PFSK-1 (cell line): ENCODE results near the gene MST1R.

Experiments used
- FOXP2 ChIP-seq: optimal IDR thresholded peaks from 2 replicates; pipeline ENCODE3; 2011; ENCODE audit warnings: borderline replicate concordance, control low read depth, inconsistent platforms; ENCODE audit not compliant: insufficient read depth; ENCODE audit errors: extremely low read length, extremely low read depth
- POLR2AphosphoS5 ChIP-seq: IDR thresholded peaks from 2 replicates; pipeline ENCODE4 v1.6.1; 2012; ENCODE audit warnings: low read depth, mild to moderate bottlenecking, control low read depth, low read length, moderate library complexity
- REST ChIP-seq, 2 experiments: IDR thresholded peaks; 2 replicates each; pipeline versions ENCODE4 v1.6.1 to v1.8.0; 2011 to 2012; ENCODE audit warnings: low read depth in 2 of 2, low read length in 2 of 2, control low read depth in 1 of 2, inconsistent platforms in 1 of 2, mild to moderate bottlenecking in 1 of 2, moderate library complexity in 1 of 2; ENCODE audit not compliant: insufficient read depth in 1 of 2
- SIN3A ChIP-seq: IDR thresholded peaks from 2 replicates; pipeline ENCODE4 v1.6.1; 2012; ENCODE audit warnings: mild to moderate bottlenecking, low read length, moderate library complexity, borderline replicate concordance; ENCODE audit not compliant: insufficient read depth
- TAF1 ChIP-seq: IDR thresholded peaks from 2 replicates; pipeline ENCODE4 v1.6.1; 2012; ENCODE audit warnings: low read length, control low read depth, borderline replicate concordance; ENCODE audit not compliant: insufficient read depth

MST1R gene

GRCh38 chr3:49873623-49874022 is 30.1 kb downstream of the MST1R start:
- TF ChIP-seq POLR2AphosphoS5 (no peak), SIN3A (no peak), FOXP2 (no peak), TAF1 (no peak), REST (IDR thresholded peaks at IDR 0.05; ENCODE audit: insufficient read depth in 1 of 2, low read depth in 2 of 2, low read length in 2 of 2) (no peak)

GRCh38 chr3:49872801-49873281 is 30.8 kb downstream of the MST1R start:
- TF ChIP-seq TAF1, result no peak
- TF ChIP-seq POLR2AphosphoS5, result no peak
- TF ChIP-seq REST (IDR thresholded peaks at IDR 0.05; ENCODE audit: insufficient read depth in 1 of 2, low read depth in 2 of 2, low read length in 2 of 2), result no peak
- TF ChIP-seq FOXP2, result no peak
- TF ChIP-seq SIN3A, result no peak

GRCh38 chr3:49871531-49872153 is 32.0 kb downstream of the MST1R start:
- TF ChIP-seq REST (IDR thresholded peaks at IDR 0.05; ENCODE audit: insufficient read depth in 1 of 2, low read depth in 2 of 2, low read length in 2 of 2) (no peak), TAF1 (no peak)

- TF ChIP-seq TAF1 (no peak), SIN3A (no peak), REST (IDR thresholded peaks at IDR 0.05; ENCODE audit: insufficient read depth in 1 of 2, low read depth in 2 of 2, low read length in 2 of 2) (no peak; a peak in 1 of 4 replicates), POLR2AphosphoS5 (no peak), FOXP2 (no peak)
Observed at GRCh38 chr3:49869525-49870126, 34.0 kb downstream of the MST1R start, which contains the start of gene CAMKV. TSS of gene CAMKV (minus strand) at chr3:49869906. CDS start at chr3:49862388, 7,518 bp downstream.

- TF ChIP-seq TAF1 (no peak), SIN3A (no peak), POLR2AphosphoS5 (no peak), FOXP2 (no peak), REST (IDR thresholded peaks at IDR 0.05; ENCODE audit: insufficient read depth in 1 of 2, low read depth in 2 of 2, low read length in 2 of 2) (no peak)
Observed at GRCh38 chr3:49868862-49869466, 34.7 kb downstream of the MST1R start.
